Heart left ventricle (tissue), 16 donors: ENCODE data around the gene MCU. TPM values are rescaled to one million over a fixed set of nuclear protein-coding genes. Genes with fewer than 3 reads are reported as not detected.

Experiments used
- ATAC-seq, 4 donors: fragments of 200-7000 bp; cut with Tn5 transposase; one replicate each; pipeline ENCODE4 v1.9.1; 2020 to 2022; ENCODE audit warnings: moderate library complexity in 4 of 4, mild to moderate bottlenecking in 3 of 4, moderate number of reproducible peaks in 1 of 4
- DNase-seq, 5 donors: peaks; one replicate each; pipeline ENCODE4 v3.0.0-alpha.2; 2020
- H3K27ac ChIP-seq, 12 donors: fragments of 200-600 bp; sonication (generic) in 4 of 12; one replicate each; pipeline versions ENCODE4 v1.5.0 to v1.8.0; 2016 to 2022; ENCODE audit warnings: mild to moderate bottlenecking in 2 of 12
- H3K27me3 ChIP-seq, 9 donors: fragments of 200-600 bp; sonication (generic) in 2 of 9; one replicate each; pipeline versions ENCODE4 v1.5.1 to v1.8.0; 2016 to 2022; ENCODE audit warnings: mild to moderate bottlenecking in 3 of 9
- H3K36me3 ChIP-seq, 9 donors: fragments of 200-600 bp; sonication (generic) in 2 of 9; one replicate each; pipeline versions ENCODE4 v1.5.0 to v1.8.0; 2018 to 2022; ENCODE audit warnings: mild to moderate bottlenecking in 2 of 9
- H3K4me1 ChIP-seq, 12 donors: fragments of 200-600 bp; sonication (generic) in 4 of 12; one replicate each; pipeline versions ENCODE4 v1.5.0 to v1.8.0; 2016 to 2022; ENCODE audit warnings: mild to moderate bottlenecking in 3 of 12
- H3K4me3 ChIP-seq, 12 donors: fragments of 200-600 bp; sonication (generic) in 4 of 12; one replicate each; pipeline versions ENCODE4 v1.5.0 to v1.8.0; 2017 to 2022; ENCODE audit warnings: mild to moderate bottlenecking in 9 of 12, moderate library complexity in 4 of 12
- H3K9me3 ChIP-seq, 12 donors: fragments of 200-600 bp; sonication (generic) in 4 of 12; one replicate each; pipeline versions ENCODE4 v1.5.0 to v1.8.0; 2016 to 2022; ENCODE audit warnings: mild to moderate bottlenecking in 1 of 12
- POLR2A ChIP-seq, 2 donors: fragments of 450-650 bp; IDR thresholded peaks; one replicate each; pipeline ENCODE4 v1.6.1; 2017; ENCODE audit warnings: antibody characterized with exemption in 2 of 2, mild to moderate bottlenecking in 2 of 2, moderate library complexity in 2 of 2
- WGBS, 4 donors: extraction: QIAGEN DNeasy Blood & Tissue Kit in 2 of 4; methylation state at CpG; one replicate each; pipeline versions ENCODE4 v1.1.5 to v1.1.7; 2013 to 2018; 5-methylcytosine and 5-hydroxymethylcytosine counted together
- intact Hi-C, 10 donors: fragments of 100-400 bp; cut with DNase I; formaldehyde crosslinking; loops; one replicate each; pipeline versions ENCODE4 v1.11.1 to v1.14.2; 2022
- polyA plus RNA-seq, 2 donors: library from polyadenylated mRNA; stranded (reverse); fragments of 200-250 nt; gene quantifications; one replicate each; pipeline ENCODE4 v1.2.3, GENCODE V29; 2013
- total RNA-seq, 9 donors: library from RNA; depleted of rRNA in 2 of 9; stranded (reverse); fragments of >200 nt in 2 of 9; fragmentation: NEBNext Ultra II Directional in 3 of 9; extraction: Animal tissue kit (Norgen Biotek cat#: 25700) in 3 of 9; gene quantifications; one replicate each; pipeline versions ENCODE4 v1.1.0 to v1.2.4, GENCODE V29; 2016 to 2023
- TF ChIP-seq, protein P1 (sequence below), 12 donors: fragments of 200-600 bp; sonication (generic) in 4 of 12; IDR thresholded peaks; one replicate each; pipeline versions ENCODE4 v1.5.0 to v1.8.0; 2018 to 2022; ENCODE audit warnings: antibody characterized with exemption in 12 of 12, mild to moderate bottlenecking in 5 of 12
- donor health status: ischemic (EF 13 %, LVEDD 7.1; RV severe dilation, severe dysfunction).
- donor health status: healthy with polysubstance abuse.
- donor health status: DM: no; HTN: yes; CAD: no.
- donor health status: DM: no; HTN: no; CAD: no.
- donor health status: ischemic (EF 25% LVEDD 6.9; RV normal size, moderate dysfunction).
- donor health status: ischemic (EF 25% LVEDD 5.7; RV mildly dilated, moderate dysfunction).
- donor health status: healthy.
- donor health status: DM: yes; HTN: yes; CAD: no.
- donor health status: ischemic (EF 35%, LVEDD 5.7; RV mildly dilated, moderate dysfunction).
- donor health status: nonischemic (EF 11% LVEDD 7.7; RV severe dilation, severe dysfunction).
- donor health status: DM: yes; HTN: yes; CAD: no.
- donor health status: PGD.
- donor health status: ischemic (EF 29% LVEDD 5.4; RV normal size, mild dysfunction).
- donor health status: nonischemic (EF 23%, LVEDD 6.1; RV moderate dilation, normal function).

Gene MCU
- total and polyA plus RNA-seq, 11 donors = 11.4 to 16.9 (median 13.6) TPM

DNA sequence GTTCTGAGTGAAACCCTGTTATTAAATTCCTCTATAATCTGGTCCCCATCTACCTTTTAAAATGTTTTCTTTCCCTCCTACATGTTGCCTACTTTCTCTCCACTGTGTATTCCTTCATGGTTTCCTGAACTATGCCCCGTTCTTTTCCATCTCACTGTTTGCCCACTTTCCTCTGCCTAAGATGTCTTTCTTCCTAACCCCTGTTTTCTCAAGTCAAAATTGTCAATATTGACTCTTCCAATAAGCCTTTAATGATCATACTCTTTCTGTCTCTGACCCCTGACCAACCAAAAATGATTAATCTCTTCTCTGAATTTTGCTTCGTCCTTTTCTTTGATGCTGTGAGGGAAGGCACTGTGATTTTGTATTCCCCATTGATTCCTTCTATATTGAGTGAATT is 171.0 kb downstream of the MCU start:
- intact Hi-C loops = no loop called here
- TF ChIP-seq, protein P1, sequence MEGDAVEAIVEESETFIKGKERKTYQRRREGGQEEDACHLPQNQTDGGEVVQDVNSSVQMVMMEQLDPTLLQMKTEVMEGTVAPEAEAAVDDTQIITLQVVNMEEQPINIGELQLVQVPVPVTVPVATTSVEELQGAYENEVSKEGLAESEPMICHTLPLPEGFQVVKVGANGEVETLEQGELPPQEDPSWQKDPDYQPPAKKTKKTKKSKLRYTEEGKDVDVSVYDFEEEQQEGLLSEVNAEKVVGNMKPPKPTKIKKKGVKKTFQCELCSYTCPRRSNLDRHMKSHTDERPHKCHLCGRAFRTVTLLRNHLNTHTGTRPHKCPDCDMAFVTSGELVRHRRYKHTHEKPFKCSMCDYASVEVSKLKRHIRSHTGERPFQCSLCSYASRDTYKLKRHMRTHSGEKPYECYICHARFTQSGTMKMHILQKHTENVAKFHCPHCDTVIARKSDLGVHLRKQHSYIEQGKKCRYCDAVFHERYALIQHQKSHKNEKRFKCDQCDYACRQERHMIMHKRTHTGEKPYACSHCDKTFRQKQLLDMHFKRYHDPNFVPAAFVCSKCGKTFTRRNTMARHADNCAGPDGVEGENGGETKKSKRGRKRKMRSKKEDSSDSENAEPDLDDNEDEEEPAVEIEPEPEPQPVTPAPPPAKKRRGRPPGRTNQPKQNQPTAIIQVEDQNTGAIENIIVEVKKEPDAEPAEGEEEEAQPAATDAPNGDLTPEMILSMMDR (IDR thresholded peaks at IDR 0.05) = no peak
- TF ChIP-seq POLR2A (IDR thresholded peaks at IDR 0.05) = no peak
- DNase-seq = no peak
- Histone ChIP-seq H3K27ac (no peak overlapping the region), H3K4me1 (no peaks in the 10 kb centered on the region), H3K27me3 (no peaks in the 10 kb centered on the region), H3K4me3 (no peak overlapping the region), H3K36me3 (peaks cover 0 to 55% (median 30%) of the 10 kb centered on the region in 9 donors), H3K9me3 (no peaks in the 10 kb centered on the region)
- WGBS, 4 donors = 93 to 95% (median 94%) methylated on average over 2 of the region's 2 CpGs
- no peak for ATAC-seq

DNA sequence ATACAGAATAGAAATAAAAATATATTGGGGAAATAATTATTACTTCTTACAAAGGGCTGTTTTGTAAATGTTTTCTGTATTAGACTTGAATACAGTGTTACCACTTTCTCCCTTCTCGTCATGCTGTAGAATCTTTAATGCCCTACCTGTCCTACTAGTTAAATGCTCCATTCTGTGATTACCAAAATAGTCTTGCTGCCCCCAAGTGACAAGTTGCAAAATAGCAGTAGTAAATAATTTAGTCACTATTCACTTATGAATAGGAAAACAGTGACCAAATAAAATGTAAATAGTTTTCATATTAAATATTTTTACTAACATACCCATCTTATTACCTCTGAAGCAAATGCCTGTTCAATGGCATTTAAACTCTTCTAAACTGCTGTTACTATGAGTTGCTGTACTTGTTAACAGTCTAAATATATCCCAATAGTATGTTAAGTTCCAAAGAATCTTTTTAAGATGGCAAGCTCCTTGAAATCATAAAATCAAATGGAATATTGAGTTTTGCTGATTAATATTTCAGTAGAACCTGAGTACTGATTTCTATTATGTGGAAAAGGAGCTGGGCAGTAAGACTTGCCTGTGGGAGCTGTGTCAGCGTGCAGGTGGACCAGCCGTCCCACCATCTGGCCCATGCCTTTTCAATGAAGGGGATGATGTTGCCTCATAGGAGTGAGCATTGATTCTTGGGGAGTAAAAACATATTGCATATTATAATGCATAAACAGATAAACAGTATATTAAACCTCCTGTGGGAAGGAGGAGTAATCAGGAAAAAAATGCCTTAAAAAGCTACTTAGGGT is 183.5 kb downstream of the MCU start:
- no peak overlapping the region for H3K4me3 ChIP-seq
- TF ChIP-seq, protein P1 (IDR thresholded peaks at IDR 0.05) = peak in 11 of 12 donors; percentile 6 to 64 (median 49)
- no peak for TF ChIP-seq POLR2A (IDR thresholded peaks at IDR 0.05)
- no peak overlapping the region for H3K27ac ChIP-seq
- ATAC-seq (no peak), DNase-seq (no peak)
- no peaks in the 10 kb centered on the region for H3K27me3 ChIP-seq
- H3K9me3 ChIP-seq = no peaks in the 10 kb centered on the region
- no peaks in the 10 kb centered on the region for H3K4me1 ChIP-seq
- WGBS, 4 donors = 68 to 78% (median 73%) methylated on average over 3 of the region's 3 CpGs
- H3K36me3 ChIP-seq = peaks cover 0 to 53% (median 29%) of the 10 kb centered on the region in 9 donors
- intact Hi-C loops = loop anchor here in 8 of 10 donors (2.0 to 10.0 kb wide), 4 partner anchors 508 to 513 kb away; no protein-coding TSS in a partner anchor

DNA sequence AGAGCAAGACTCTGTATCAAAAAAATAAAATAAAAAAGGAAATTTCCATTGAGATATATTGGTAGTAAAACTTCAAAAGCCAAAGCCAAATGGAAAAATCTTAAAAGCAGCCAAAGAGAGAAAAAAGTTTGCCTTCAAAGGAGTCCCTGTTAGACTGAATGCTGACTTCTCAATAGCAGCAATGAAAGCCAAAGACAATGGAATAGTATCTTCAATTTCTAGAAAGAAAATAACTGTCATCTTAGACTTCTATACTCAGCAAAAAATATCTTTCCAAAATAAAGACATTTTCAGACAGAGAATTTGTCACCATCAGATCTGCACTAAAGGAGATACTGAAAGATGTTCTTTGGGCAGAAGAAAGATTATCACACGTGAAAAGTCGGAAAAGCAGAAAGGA is 187.3 kb downstream of the MCU start:
- H3K27me3 ChIP-seq = no peaks in the 10 kb centered on the region
- intact Hi-C loops = loop anchor here in 7 of 10 donors (5.0 to 10.0 kb wide), 3 partner anchors 512 to 517 kb away; no protein-coding TSS in a partner anchor
- H3K36me3 ChIP-seq = peaks cover 0 to 32% (median 8%) of the 10 kb centered on the region in 9 donors
- ATAC-seq = no peak
- no peak for DNase-seq
- 98 to 99% (median 98%) methylated on average over 2 of the region's 2 CpGs for WGBS, 4 donors
- no peak overlapping the region for H3K4me3 ChIP-seq
- no peak overlapping the region for H3K27ac ChIP-seq
- no peaks in the 10 kb centered on the region for H3K9me3 ChIP-seq
- TF ChIP-seq, protein P1 (IDR thresholded peaks at IDR 0.05) = no peak
- TF ChIP-seq POLR2A (IDR thresholded peaks at IDR 0.05) = no peak
- H3K4me1 ChIP-seq = no peaks in the 10 kb centered on the region

DNA sequence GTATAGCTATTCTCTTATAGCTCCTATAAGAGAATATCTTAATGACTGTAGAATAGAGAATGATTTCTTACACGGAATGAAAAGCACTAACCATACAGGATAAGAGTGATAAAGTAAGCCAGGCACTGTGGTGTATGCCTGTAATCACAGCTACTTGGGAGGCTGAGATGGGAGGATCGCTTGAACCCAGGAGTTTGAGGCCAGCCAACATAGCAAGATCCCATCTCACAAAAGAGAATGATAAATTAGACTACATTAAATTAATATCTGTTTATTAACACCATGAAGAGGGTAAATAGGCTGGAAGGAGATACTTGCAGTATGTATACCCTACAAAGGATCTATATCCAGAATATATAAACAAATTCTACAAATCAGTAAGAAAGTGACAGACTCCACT is 189.3 kb downstream of the MCU start:
- intact Hi-C loops = no loop called here
- ATAC-seq (no peak), DNase-seq (no peak)
- WGBS, 4 donors = 94 to 98% (median 96%) methylated on average over 2 of the region's 2 CpGs
- TF ChIP-seq POLR2A (IDR thresholded peaks at IDR 0.05) = no peak
- TF ChIP-seq, protein P1 (IDR thresholded peaks at IDR 0.05) = no peak
- Histone ChIP-seq H3K36me3 (peaks cover 0 to 50% (median 26%) of the 10 kb centered on the region in 9 donors), H3K27ac (no peak overlapping the region), H3K27me3 (no peaks in the 10 kb centered on the region), H3K4me1 (peaks cover 0 to 3% (median 0%) of the 10 kb centered on the region in 12 donors), H3K4me3 (no peak overlapping the region), H3K9me3 (no peaks in the 10 kb centered on the region)
